ENCODE measurements around the gene TAGLN. TPM values are rescaled to one million over a fixed set of nuclear protein-coding genes. Genes with fewer than 3 reads are reported as not detected.

The TAGLN gene
- total and polyA plus RNA-seq, 9 of the 15 experiments (the other 6 are each of a cell fraction or from before 2014, with no cell fraction given): 0.21 to 4.9 (median 1.1) TPM

DNA sequence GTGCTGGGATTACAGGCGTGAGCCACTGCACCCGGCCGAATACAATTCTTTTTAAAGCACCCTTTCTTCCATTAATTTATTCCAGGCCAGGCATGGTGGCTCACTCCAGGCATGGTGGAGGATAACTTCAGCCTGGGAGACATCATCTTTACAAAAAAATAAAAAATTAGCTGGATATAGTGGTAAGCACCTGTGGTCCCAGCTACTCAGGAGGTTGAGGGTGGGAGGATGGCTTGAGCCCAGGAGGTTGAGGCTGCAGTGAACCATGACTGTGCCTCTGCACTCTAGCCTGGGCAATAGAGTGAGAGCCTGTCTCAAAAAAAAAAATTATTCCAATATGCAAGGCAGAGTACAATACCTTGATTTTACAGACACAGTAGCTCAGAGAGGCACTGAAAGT lies 11.4 kb downstream of the TAGLN start (continued):
- TF ChIP-seq TAF1 (IDR thresholded peaks at IDR 0.05; ENCODE audit: control insufficient read depth, extremely low read depth, insufficient read depth, low read length, severe bottlenecking) (no peak), BMI1 (IDR thresholded peaks at IDR 0.05; ENCODE audit: low read length) (no peak), RFX7 (CRISPR knock-in tag; IDR thresholded peaks at IDR 0.05) (no peak)
- TF ChIP-seq, protein P1, sequence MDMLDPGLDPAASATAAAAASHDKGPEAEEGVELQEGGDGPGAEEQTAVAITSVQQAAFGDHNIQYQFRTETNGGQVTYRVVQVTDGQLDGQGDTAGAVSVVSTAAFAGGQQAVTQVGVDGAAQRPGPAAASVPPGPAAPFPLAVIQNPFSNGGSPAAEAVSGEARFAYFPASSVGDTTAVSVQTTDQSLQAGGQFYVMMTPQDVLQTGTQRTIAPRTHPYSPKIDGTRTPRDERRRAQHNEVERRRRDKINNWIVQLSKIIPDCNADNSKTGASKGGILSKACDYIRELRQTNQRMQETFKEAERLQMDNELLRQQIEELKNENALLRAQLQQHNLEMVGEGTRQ (CRISPR knock-in tag; IDR thresholded peaks at IDR 0.05): no peak

DNA sequence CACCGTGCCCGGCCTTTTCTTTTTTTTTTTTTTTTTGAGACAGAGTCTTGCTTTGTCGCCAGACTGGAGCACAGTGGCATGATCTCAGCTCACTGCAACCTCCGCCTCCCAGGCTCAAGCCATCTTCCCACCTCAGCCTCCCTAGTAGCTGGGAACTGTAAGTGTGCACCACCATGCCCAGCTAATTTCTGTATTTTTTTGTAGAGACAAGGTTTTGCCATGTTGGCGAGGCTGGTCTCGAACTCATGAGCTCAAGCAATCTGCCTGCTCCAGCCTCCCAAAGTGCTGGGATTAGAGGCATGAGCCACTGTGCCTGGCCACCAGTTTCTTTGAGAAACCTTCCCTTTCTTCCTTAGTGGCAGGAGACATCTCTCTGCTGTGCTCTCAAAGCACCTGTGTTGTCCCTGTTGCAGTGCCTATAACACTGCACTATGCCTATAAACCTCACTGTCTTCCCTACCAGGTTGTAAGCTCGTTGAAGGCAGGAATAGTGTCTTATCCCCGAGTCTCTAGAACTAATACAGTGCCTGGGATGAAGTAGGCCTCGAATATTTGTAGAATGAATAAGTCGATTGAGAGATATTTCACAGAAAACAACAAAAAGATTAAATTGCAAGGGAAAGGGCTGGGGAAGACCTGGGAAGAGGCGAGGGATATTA lies 13.7 kb downstream of the TAGLN start:
- H3K9me1 ChIP-seq (ENCODE audit: control insufficient read depth, insufficient read depth, low read length): no peaks in the 10 kb centered on the region
- no peaks in the 10 kb centered on the region for H3K27me3 ChIP-seq (ENCODE audit: control insufficient read depth in 2 of 2, insufficient read depth in 2 of 2, low read length in 2 of 2)
- ChIA-PET CTCF (ENCODE audit: low intra/inter-chr PET ratio) (no interaction called here), POLR2A (interaction anchor here (0.6 to 0.7 kb wide), 2 partner anchors 32 to 104 kb away, joined by 3 to 4 read pairs; no protein-coding TSS in a partner anchor)
- H3K9ac ChIP-seq (ENCODE audit: insufficient read depth in 1 of 2, low read depth in 2 of 2, low read length in 2 of 2): no peak overlapping the region
- peaks cover 0 to 4% of the 10 kb centered on the region in 2 experiments; a peak in 2 of 5 replicates for H3K4me1 ChIP-seq (replicated peaks in 1 of 2; ENCODE audit: control insufficient read depth in 2 of 2, insufficient read depth in 2 of 2, low read length in 2 of 2)
- H3K79me2 ChIP-seq (ENCODE audit: control insufficient read depth, insufficient read depth, low read length): no peaks in the 10 kb centered on the region
- H3K4me2 ChIP-seq (ENCODE audit: insufficient read depth, low read length): no peak overlapping the region
- H3K4me3 ChIP-seq: no peak overlapping the region
- DNase-seq (ENCODE audit: extremely low read depth in 1 of 4, low spot score in 3 of 4): no peak
- H2AFZ ChIP-seq (ENCODE audit: low read depth, low read length): no peak overlapping the region
- BruUV-seq (replicated peaks): no TSS peak
- 87% methylated on average over 8 of the region's 11 CpGs for WGBS (ENCODE audit: insufficient coverage, low coverage, missing lambda C conversion rate)
- in situ Hi-C loops (cut with MboI) (no loop called here), intact Hi-C loops (cut with micrococcal nuclease) (no loop called here)
- H3K36me3 ChIP-seq (ENCODE audit: control insufficient read depth, insufficient read depth, low read length): peaks cover 35% of the 10 kb centered on the region; the same call in 2 of the 3 replicates
- no peak overlapping the region for H3K27ac ChIP-seq (ENCODE audit: extremely low read depth, low read depth, low read length)
- H4K20me1 ChIP-seq (replicated peaks; ENCODE audit: control insufficient read depth, insufficient read depth, low read length): no peaks in the 10 kb centered on the region
- no peak for FAIRE-seq
- ATAC-seq: no peak
- H3K9me3 ChIP-seq (replicated peaks; ENCODE audit: control insufficient read depth, insufficient read depth, low read depth, low read length): no peaks in the 10 kb centered on the region
- TF ChIP-seq ZFP30 (CRISPR knock-in tag; IDR thresholded peaks at IDR 0.05; ENCODE audit: borderline replicate concordance): no peak
- no peak for TF ChIP-seq NCOA2 (IDR thresholded peaks at IDR 0.05; ENCODE audit: partially characterized antibody in 2 of 2)
- no peak for TF ChIP-seq GATAD2B (IDR thresholded peaks at IDR 0.05; ENCODE audit: borderline replicate concordance)
- no peak for TF ChIP-seq CCAR2 (IDR thresholded peaks at IDR 0.05; ENCODE audit: low read depth, low read length)
- TF ChIP-seq SPI1 (IDR thresholded peaks at IDR 0.05; ENCODE audit: borderline replicate concordance, low read depth, low read length): no peak
- no peak for TF ChIP-seq JUN (IDR thresholded peaks at IDR 0.05; ENCODE audit: borderline replicate concordance, low read depth, low read length)
- TF ChIP-seq JUN (CRISPR knock-in tag; IDR thresholded peaks at IDR 0.05; ENCODE audit: borderline replicate concordance): no peak
- no peak for TF ChIP-seq GTF2E2 (tag; IDR thresholded peaks at IDR 0.05)
- no peak for TF ChIP-seq ZBTB8A (IDR thresholded peaks at IDR 0.05; ENCODE audit: partially characterized antibody)
- TF ChIP-seq ELF2 (CRISPR knock-in tag; IDR thresholded peaks at IDR 0.05): no peak
- TF ChIP-seq CTBP1 (IDR thresholded peaks at IDR 0.05; ENCODE audit: borderline replicate concordance): no peak
- TF ChIP-seq ZNF76 (CRISPR knock-in tag; IDR thresholded peaks at IDR 0.05; ENCODE audit: borderline replicate concordance): no peak
- TF ChIP-seq, protein P2, sequence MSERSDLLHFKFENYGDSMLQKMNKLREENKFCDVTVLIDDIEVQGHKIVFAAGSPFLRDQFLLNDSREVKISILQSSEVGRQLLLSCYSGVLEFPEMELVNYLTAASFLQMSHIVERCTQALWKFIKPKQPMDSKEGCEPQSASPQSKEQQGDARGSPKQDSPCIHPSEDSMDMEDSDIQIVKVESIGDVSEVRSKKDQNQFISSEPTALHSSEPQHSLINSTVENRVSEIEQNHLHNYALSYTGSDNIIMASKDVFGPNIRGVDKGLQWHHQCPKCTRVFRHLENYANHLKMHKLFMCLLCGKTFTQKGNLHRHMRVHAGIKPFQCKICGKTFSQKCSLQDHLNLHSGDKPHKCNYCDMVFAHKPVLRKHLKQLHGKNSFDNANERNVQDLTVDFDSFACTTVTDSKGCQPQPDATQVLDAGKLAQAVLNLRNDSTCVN (CRISPR knock-in tag; IDR thresholded peaks at IDR 0.05): no peak
- TF ChIP-seq ZC3H11A (IDR thresholded peaks at IDR 0.05; ENCODE audit: low read depth, low read length): no peak
- no peak for TF ChIP-seq ASH1L (IDR thresholded peaks at IDR 0.05; ENCODE audit: borderline replicate concordance, low read depth, partially characterized antibody)
- TF ChIP-seq POU5F1 (IDR thresholded peaks at IDR 0.05; ENCODE audit: borderline replicate concordance, low read depth, low read length, partially characterized antibody): no peak
- no peak for TF ChIP-seq KLF10 (CRISPR knock-in tag; IDR thresholded peaks at IDR 0.05)
- TF ChIP-seq MECOM (CRISPR knock-in tag; IDR thresholded peaks at IDR 0.05): no peak

All from K562 (cell line).